B cell (primary cell): ENCODE data around the gene DHDH. TPM values are rescaled to one million over a fixed set of nuclear protein-coding genes. Genes with fewer than 3 reads are reported as not detected.
"Not testable (repeated sequence)": the region's sequence is repeated elsewhere in the genome, so short reads cannot be mapped to it uniquely, and the experiment has no call there.

Experiments used
- ATAC-seq: fragments of 200-7000 bp; cut with Tn5 transposase; one replicate; pipeline ENCODE4 v1.10.0; 2021; ENCODE audit warnings: low read depth, mild to moderate bottlenecking, moderate number of reproducible peaks, moderate library complexity
- CTCF ChIA-PET: fragments of 350-600 bp; sonication (Branson Sonifier 250); formaldehyde crosslinking; loops from one replicate; lab custom pipeline; 2021; ENCODE audit warnings: antibody characterized with exemption, inconsistent platforms; lab: Charles Lee
- POLR2A ChIA-PET: fragments of 350-600 bp; sonication (Branson Sonifier 250); formaldehyde crosslinking; loops from one replicate; lab custom pipeline; 2021; ENCODE audit warnings: antibody characterized with exemption; lab: Charles Lee
- DNase-seq: peaks from one replicate; pipeline ENCODE4 v3.0.0; 2013
- H2AFZ ChIP-seq: 2 replicates; pipeline ENCODE4 v1.6.1; 2012; ENCODE audit warnings: mild to moderate bottlenecking, low read depth, low read length; ENCODE audit not compliant: insufficient read depth, poor library complexity, severe bottlenecking
- H3K27ac ChIP-seq, 2 donors: 1 replicate in 1 of 2; 2 replicates in 1 of 2; pipeline ENCODE4 v1.5.1; 2012 to 2013; ENCODE audit warnings: low read length in 2 of 2, mild to moderate bottlenecking in 2 of 2, moderate library complexity in 1 of 2
- H3K27me3 ChIP-seq, 4 experiments: fragments of 200-600 bp in 1 of 4; sonication (generic) in 1 of 4; replicated peaks in 1 of 4; 1 replicate in 2 of 4; 2 replicates in 2 of 4; pipeline versions ENCODE4 v1.6.1 to v1.7.0; 2013 to 2016; ENCODE audit warnings: low read length in 3 of 4, mild to moderate bottlenecking in 2 of 4, mixed read lengths in 1 of 4, moderate library complexity in 1 of 4; ENCODE audit not compliant: insufficient read depth in 4 of 4, control insufficient read depth in 3 of 4; ENCODE audit errors: control extremely low read depth in 1 of 4
- H3K36me3 ChIP-seq, 2 experiments: replicated peaks in 1 of 2; 1 replicate in 1 of 2; 2 replicates in 1 of 2; pipeline versions ENCODE4 v1.6.1 to v1.7.1; 2013; ENCODE audit warnings: low read length in 1 of 2; ENCODE audit not compliant: insufficient read depth in 2 of 2, control insufficient read depth in 1 of 2; ENCODE audit errors: control extremely low read depth in 1 of 2, extremely low read depth in 1 of 2
- H3K4me1 ChIP-seq, 2 donors: fragments of 200-600 bp in 1 of 2; sonication (generic) in 1 of 2; 1 replicate in 1 of 2; 2 replicates in 1 of 2; pipeline versions ENCODE4 v1.5.1 to v1.6.1; 2013 to 2017; ENCODE audit warnings: low read length in 2 of 2; ENCODE audit not compliant: control insufficient read depth in 2 of 2, insufficient read depth in 2 of 2
- H3K4me2 ChIP-seq: replicated peaks from 2 replicates; pipeline ENCODE3; 2012; ENCODE audit warnings: mild to moderate bottlenecking, low read depth, low read length; ENCODE audit not compliant: poor library complexity, severe bottlenecking
- H3K4me3 ChIP-seq, 5 experiments: fragments of 200-600 bp in 1 of 5; sonication (generic) in 1 of 5; 1 replicate in 3 of 5; 2 replicates in 2 of 5; pipeline versions ENCODE4 v1.5.1 to v1.7.0; 2011 to 2016; ENCODE audit warnings: low read length in 4 of 5, mild to moderate bottlenecking in 4 of 5, low read depth in 2 of 5, control low read depth in 1 of 5, moderate library complexity in 1 of 5; ENCODE audit not compliant: insufficient read depth in 1 of 5; ENCODE audit errors: control extremely low read depth in 1 of 5, extremely low read depth in 1 of 5
- H3K79me2 ChIP-seq: fragments of 200-600 bp; sonication (generic); one replicate; pipeline ENCODE4 v1.6.0; 2016; ENCODE audit warnings: low read length; ENCODE audit not compliant: control insufficient read depth, insufficient read depth
- H3K9ac ChIP-seq: fragments of 200-600 bp; sonication (generic); 2 replicates; pipeline ENCODE4 v1.6.1; 2017; ENCODE audit warnings: mild to moderate bottlenecking, low read length, moderate library complexity
- H3K9me3 ChIP-seq, 3 donors: one replicate each; pipeline versions ENCODE4 v1.6.1 to v1.7.1; 2013; ENCODE audit warnings: low read length in 2 of 3; ENCODE audit not compliant: control insufficient read depth in 2 of 3, insufficient read depth in 1 of 3; ENCODE audit errors: control extremely low read depth in 1 of 3
- H4K20me1 ChIP-seq: 2 replicates; pipeline ENCODE4 v1.6.0; 2012; ENCODE audit warnings: mild to moderate bottlenecking, low read length; ENCODE audit not compliant: insufficient read depth, control insufficient read depth, poor library complexity, severe bottlenecking
- H3K27ac Mint-ChIP-seq: one replicate; pipeline ENCODE4 v1.8.0; 2021; ENCODE audit warnings: mixed read lengths
- H3K27me3 Mint-ChIP-seq: one replicate; pipeline ENCODE4 v1.8.0; 2021; ENCODE audit warnings: mixed read lengths
- H3K4me1 Mint-ChIP-seq: one replicate; pipeline ENCODE4 v1.8.0; 2021; ENCODE audit warnings: mixed read lengths
- H3K4me3 Mint-ChIP-seq: one replicate; pipeline ENCODE4 v1.8.0; 2021; ENCODE audit warnings: mixed read lengths
- H3K9me3 Mint-ChIP-seq: one replicate; pipeline ENCODE4 v1.8.0; 2022; ENCODE audit warnings: mixed read lengths; ENCODE audit not compliant: insufficient read depth
- CTCF ChIP-seq: fragments of 200-600 bp; IDR thresholded peaks from one replicate; pipeline ENCODE4 v1.8.0; 2022; ENCODE audit warnings: antibody characterized with exemption, mild to moderate bottlenecking
- EZH2 ChIP-seq: IDR thresholded peaks from 2 replicates; pipeline ENCODE4 v1.6.1; 2012; ENCODE audit warnings: borderline replicate concordance, low read depth, mild to moderate bottlenecking, moderate library complexity, low read length; ENCODE audit not compliant: insufficient read depth, poor library complexity, severe bottlenecking
- WGBS: methylation state at CpG from one replicate; pipeline ENCODE4 v1.1.5; 2013; ENCODE audit warnings: missing lambda C conversion rate; ENCODE audit not compliant: insufficient coverage; 5-methylcytosine and 5-hydroxymethylcytosine counted together
- intact Hi-C: fragments of 100-400 bp; cut with micrococcal nuclease; formaldehyde crosslinking; loops from one replicate; pipeline ENCODE4 v1.10.0; 2022
- polyA plus RNA-seq: library from polyadenylated mRNA; depleted of rRNA; stranded (reverse); fragments of >200 nt; gene quantifications from 2 replicates; pipeline ENCODE4 v1.2.3, GENCODE V29; 2012
- total RNA-seq, 2 donors: library from RNA; stranded (reverse); fragments of 120-200 nt in 1 of 2; gene quantifications; 1 replicate in 1 of 2; 2 replicates in 1 of 2; pipeline versions ENCODE4 v1.2.3 to v1.2.4, GENCODE V29; 2013 to 2022

The DHDH gene
- total and polyA plus RNA-seq, 2 donors (not counting 1 experiment from before 2014, with no cell fraction given), result 0.64 to 0.82 TPM

GRCh38 chr19:48925890-48926289 is 7.6 kb upstream of the DHDH start:
- 85% methylated on average over 6 of the region's 8 CpGs for WGBS
- H3K4me3 Mint-ChIP-seq, H3K79me2 ChIP-seq, H3K4me1 Mint-ChIP-seq, H3K27me3 ChIP-seq, H2AFZ ChIP-seq, DNase-seq, ATAC-seq, H3K27ac Mint-ChIP-seq, H3K9ac ChIP-seq, H3K27me3 Mint-ChIP-seq, H4K20me1 ChIP-seq, POLR2A ChIA-PET, H3K4me3 ChIP-seq, H3K9me3 ChIP-seq, H3K4me2 ChIP-seq, H3K4me1 ChIP-seq, H3K27ac ChIP-seq, intact Hi-C loops, H3K9me3 Mint-ChIP-seq: not testable (repeated sequence)
- CTCF ChIA-PET, result interaction anchor here (0.6 kb wide), 1 partner anchor 138 kb away, joined by 4 read pairs; no protein-coding TSS in a partner anchor
- H3K36me3 ChIP-seq, result peaks cover 0 to 19% of the 10 kb centered on the region in 2 experiments

- Histone ChIP-seq H2AFZ (no peak overlapping the region), H3K4me3 (no peak overlapping the region), H3K79me2 (no peaks in the 10 kb centered on the region), H3K27me3 (no peaks in the 10 kb centered on the region), H3K27ac (no peak overlapping the region), H3K4me1 (no peaks in the 10 kb centered on the region), H3K4me2 (no peak overlapping the region), H4K20me1 (no peaks in the 10 kb centered on the region), H3K36me3 (peaks cover 0 to 10% of the 10 kb centered on the region in 2 experiments), H3K9ac (no peak overlapping the region), H3K9me3 (no peaks in the 10 kb centered on the region)
- Mint-ChIP-seq H3K4me1 (no peaks in the 10 kb centered on the region), H3K9me3 (no peaks in the 10 kb centered on the region), H3K4me3 (no peak overlapping the region), H3K27me3 (peaks cover 3% of the 10 kb centered on the region), H3K27ac (no peak overlapping the region)
- intact Hi-C loops, result no loop called here
- ChIA-PET CTCF (no interaction called here), POLR2A (interaction anchor here (0.7 kb wide), 1 partner anchor 57 kb away, joined by 8 read pairs; no protein-coding TSS in a partner anchor)
- ATAC-seq, result no peak
- DNase-seq, result no peak
- TF ChIP-seq CTCF (no peak), EZH2 (no peak)
- WGBS, result 43% methylated on average over 8 of the region's 10 CpGs
Observed at GRCh38 chr19:48926909-48927308, 6.6 kb upstream of the DHDH start.

- H3K27me3 Mint-ChIP-seq, ATAC-seq, H3K27ac ChIP-seq, H3K79me2 ChIP-seq, H3K9me3 Mint-ChIP-seq, CTCF ChIA-PET, DNase-seq, H2AFZ ChIP-seq, H3K27me3 ChIP-seq, H3K4me1 Mint-ChIP-seq, H3K4me3 ChIP-seq, H3K4me3 Mint-ChIP-seq, intact Hi-C loops, H3K27ac Mint-ChIP-seq, H3K9me3 ChIP-seq, H3K4me2 ChIP-seq, H3K36me3 ChIP-seq, H3K4me1 ChIP-seq, H4K20me1 ChIP-seq, H3K9ac ChIP-seq: not testable (repeated sequence)
- 86% methylated on average over 9 of the region's 17 CpGs for WGBS
- POLR2A ChIA-PET, result interaction anchor here (0.6 to 0.7 kb wide), 2 partner anchors 10 to 56 kb away, joined by 4 to 8 read pairs; no protein-coding TSS in a partner anchor
Observed at GRCh38 chr19:48927692-48928091, 5.8 kb upstream of the DHDH start.
